Naive thymus-derived CD4-positive, alpha-beta T cell (primary cell): ENCODE results near the gene KCNIP3. TPM values are rescaled to one million over a fixed set of nuclear protein-coding genes. Genes with fewer than 3 reads are reported as not detected.

Source experiments
- ATAC-seq: fragments of 150-1000 bp; cut with Tn5 transposase; 2 replicates; pipeline ENCODE4 v1.10.0; 2021; ENCODE audit warnings: mild to moderate bottlenecking, moderate library complexity
- CTCF ChIA-PET: fragments of 350-600 bp; sonication (Branson Sonifier 250); formaldehyde crosslinking; loops from one replicate; lab custom pipeline; 2021; ENCODE audit warnings: antibody characterized with exemption; lab: Charles Lee
- POLR2A ChIA-PET: fragments of 350-600 bp; sonication (Branson Sonifier 250); formaldehyde crosslinking; loops from one replicate; lab custom pipeline; 2021; ENCODE audit warnings: antibody characterized with exemption, inconsistent platforms; lab: Charles Lee
- DNase-seq, 9 donors: peaks; one replicate each; pipeline versions ENCODE4 v3.0.0 to v3.0.0-alpha.2; 2020 to 2022; ENCODE audit warnings: mixed read lengths in 1 of 9
- H3K27ac ChIP-seq: one replicate; pipeline ENCODE4 v1.7.0; 2013; ENCODE audit warnings: mild to moderate bottlenecking, low read depth, low read length, moderate library complexity
- H3K27me3 ChIP-seq, 2 donors: one replicate each; pipeline ENCODE4 v1.7.0; 2013; ENCODE audit warnings: low read length in 2 of 2, mild to moderate bottlenecking in 2 of 2, moderate library complexity in 2 of 2; ENCODE audit not compliant: control insufficient read depth in 2 of 2, insufficient read depth in 2 of 2
- H3K36me3 ChIP-seq, 3 experiments: 1 replicate in 2 of 3; 2 replicates in 1 of 3; pipeline ENCODE4 v1.7.0; 2013; ENCODE audit warnings: low read length in 3 of 3, mild to moderate bottlenecking in 3 of 3, moderate library complexity in 1 of 3; ENCODE audit not compliant: insufficient read depth in 3 of 3, control insufficient read depth in 2 of 3
- H3K4me1 ChIP-seq, 2 donors: one replicate each; pipeline ENCODE4 v1.7.0; 2013; ENCODE audit warnings: low read length in 2 of 2, mild to moderate bottlenecking in 2 of 2, moderate library complexity in 1 of 2; ENCODE audit not compliant: control insufficient read depth in 2 of 2, insufficient read depth in 2 of 2
- H3K4me3 ChIP-seq: 2 replicates; pipeline ENCODE4 v1.7.0; 2013; ENCODE audit warnings: mild to moderate bottlenecking, low read length
- H3K9me3 ChIP-seq, 3 experiments: 1 replicate in 2 of 3; 2 replicates in 1 of 3; pipeline ENCODE4 v1.7.0; 2013; ENCODE audit warnings: low read length in 3 of 3; ENCODE audit not compliant: control insufficient read depth in 2 of 3
- H3K27ac Mint-ChIP-seq, 9 donors: one replicate each; pipeline ENCODE4 v1.8.0; 2020 to 2022; ENCODE audit warnings: mixed read lengths in 9 of 9, mild to moderate bottlenecking in 8 of 9, moderate library complexity in 5 of 9, inconsistent platforms in 2 of 9
- H3K27me3 Mint-ChIP-seq, 5 donors: one replicate each; pipeline ENCODE4 v1.8.0; 2021 to 2022; ENCODE audit warnings: mixed read lengths in 5 of 5, mild to moderate bottlenecking in 1 of 5
- H3K36me3 Mint-ChIP-seq, 5 donors: one replicate each; pipeline ENCODE4 v1.8.0; 2020 to 2022; ENCODE audit warnings: mixed read lengths in 5 of 5, mild to moderate bottlenecking in 3 of 5, inconsistent platforms in 1 of 5
- H3K4me1 Mint-ChIP-seq, 7 donors: one replicate each; pipeline ENCODE4 v1.8.0; 2020 to 2022; ENCODE audit warnings: mixed read lengths in 7 of 7, mild to moderate bottlenecking in 3 of 7, inconsistent platforms in 1 of 7
- H3K4me3 Mint-ChIP-seq, 10 donors: one replicate each; pipeline ENCODE4 v1.8.0; 2020 to 2022; ENCODE audit warnings: mild to moderate bottlenecking in 10 of 10, mixed read lengths in 10 of 10, moderate library complexity in 6 of 10, inconsistent platforms in 2 of 10
- H3K9me3 Mint-ChIP-seq, 11 donors: one replicate each; pipeline ENCODE4 v1.8.0; 2020 to 2022; ENCODE audit warnings: mixed read lengths in 11 of 11, mild to moderate bottlenecking in 4 of 11, inconsistent platforms in 1 of 11, moderate library complexity in 1 of 11
- intact Hi-C, 2 donors: fragments of 100-400 bp; cut with micrococcal nuclease; formaldehyde crosslinking; loops; one replicate each; pipeline ENCODE4 v1.15.1; 2023
- polyA plus RNA-seq, 2 donors: library from polyadenylated mRNA; unstranded; fragments of 300-500 nt; fragmentation: Illumina TruSeq; gene quantifications; one replicate each; pipeline ENCODE4 v1.2.3, GENCODE V29; 2021
- total RNA-seq, 6 experiments: library from RNA in 5 of 6; stranded (reverse) in 5 of 6; gene quantifications; 1 replicate in 5 of 6; 2 replicates in 1 of 6; pipeline ENCODE4 v1.2.3 and lab custom pipeline; 2021 to 2026

The KCNIP3 gene
- 1 to 10 TPM in 1 of 5 experiments, not detected in 4; 1.0 TPM for total RNA-seq
- polyA plus RNA-seq, result not detected
- not detected for total RNA-seq (lab: John Stamatoyannopoulos, UW)

- H3K9me3 Mint-ChIP-seq, result peaks cover 0 to 7% (median 1%) of the 10 kb centered on the region in 11 donors
- no peak for ATAC-seq
- no peak within 1 kb of the TSS for H3K27ac ChIP-seq
- no peaks in the 10 kb centered on the region for H3K27me3 ChIP-seq
- H3K36me3 ChIP-seq, result no peaks in the 10 kb centered on the region
- H3K27me3 Mint-ChIP-seq, result peaks cover 0 to 18% (median 0%) of the 10 kb centered on the region in 5 donors
- no peak for DNase-seq
- no peaks in the 10 kb centered on the region for H3K36me3 Mint-ChIP-seq
- H3K4me1 ChIP-seq, result no peaks in the 10 kb centered on the region
- H3K4me3 Mint-ChIP-seq, result peak within 1 kb of the TSS in 1 of 10 donors; percentile 48
- H3K27ac Mint-ChIP-seq, result no peak within 1 kb of the TSS
- no peak within 1 kb of the TSS for H3K4me3 ChIP-seq
- POLR2A ChIA-PET, result no interaction called here
- H3K9me3 ChIP-seq, result peaks cover 0 to 5% (median 0%) of the 10 kb centered on the region in 3 experiments
- H3K4me1 Mint-ChIP-seq, result peaks cover 0 to 8% (median 0%) of the 10 kb centered on the region in 7 donors
- intact Hi-C loops, result no loop called here
- CTCF ChIA-PET, result no interaction called here
These were observed at the start of gene KCNIP3 for GRCh38 chr2:95296880-95297487. Gene KCNIP3, plus strand, starts transcription at chr2:95297347. Its CDS starts 92 bp downstream, at chr2:95297439.

- Mint-ChIP-seq H3K36me3 (peaks cover 0 to 21% (median 10%) of the 10 kb centered on the region in 5 donors), H3K4me1 (peaks cover 0 to 2% (median 0%) of the 10 kb centered on the region in 7 donors), H3K9me3 (peaks cover 16 to 61% (median 30%) of the 10 kb centered on the region in 11 donors), H3K27me3 (peaks cover 2 to 26% (median 19%) of the 10 kb centered on the region in 5 donors), H3K4me3 (no peak overlapping the region), H3K27ac (no peak overlapping the region)
- CTCF ChIA-PET, result no interaction called here
- Histone ChIP-seq H3K4me1 (no peaks in the 10 kb centered on the region), H3K9me3 (no peaks in the 10 kb centered on the region), H3K4me3 (no peak overlapping the region), H3K27me3 (no peaks in the 10 kb centered on the region), H3K36me3 (no peaks in the 10 kb centered on the region), H3K27ac (no peak overlapping the region)
- ATAC-seq (no peak), DNase-seq (no peak)
- POLR2A ChIA-PET, result no interaction called here
- intact Hi-C loops, result no loop called here
These were observed 38.9 kb upstream of the KCNIP3 start for GRCh38 chr2:95258271-95258670.

GRCh38 chr2:95260028-95261023 lies 36.8 kb upstream of the KCNIP3 start:
- Mint-ChIP-seq H3K4me1 (peaks cover 0 to 2% (median 0%) of the 10 kb centered on the region in 7 donors), H3K9me3 (peaks cover 10 to 44% (median 25%) of the 10 kb centered on the region in 11 donors), H3K27ac (no peak overlapping the region), H3K36me3 (peaks cover 0 to 21% (median 10%) of the 10 kb centered on the region in 5 donors), H3K4me3 (no peak overlapping the region), H3K27me3 (peaks cover 2 to 26% (median 21%) of the 10 kb centered on the region in 5 donors)
- ChIA-PET POLR2A (no interaction called here), CTCF (no interaction called here)
- ATAC-seq (no peak), DNase-seq (no peak)
- Histone ChIP-seq H3K4me3 (no peak overlapping the region), H3K4me1 (no peaks in the 10 kb centered on the region), H3K27ac (no peak overlapping the region), H3K27me3 (no peaks in the 10 kb centered on the region), H3K9me3 (no peaks in the 10 kb centered on the region), H3K36me3 (no peaks in the 10 kb centered on the region)
- intact Hi-C loops, result no loop called here

GRCh38 chr2:95261602-95262001 lies 35.5 kb upstream of the KCNIP3 start:
- Histone ChIP-seq H3K9me3 (no peaks in the 10 kb centered on the region), H3K36me3 (no peaks in the 10 kb centered on the region), H3K4me1 (no peaks in the 10 kb centered on the region), H3K4me3 (no peak overlapping the region), H3K27me3 (no peaks in the 10 kb centered on the region), H3K27ac (no peak overlapping the region)
- CTCF ChIA-PET, result no interaction called here
- Mint-ChIP-seq H3K36me3 (peaks cover 0 to 15% (median 9%) of the 10 kb centered on the region in 5 donors), H3K27me3 (peaks cover 2 to 33% (median 23%) of the 10 kb centered on the region in 5 donors), H3K27ac (no peak overlapping the region), H3K4me3 (no peak overlapping the region), H3K9me3 (peaks cover 3 to 36% (median 21%) of the 10 kb centered on the region in 11 donors), H3K4me1 (peaks cover 0 to 2% (median 0%) of the 10 kb centered on the region in 7 donors)
- ATAC-seq (no peak), DNase-seq (no peak)
- POLR2A ChIA-PET, result no interaction called here
- intact Hi-C loops, result no loop called here

GRCh38 chr2:95262896-95263542 lies 34.1 kb upstream of the KCNIP3 start:
- intact Hi-C loops, result no loop called here
- ATAC-seq, result no peak

GRCh38 chr2:95264624-95265023 lies 32.5 kb upstream of the KCNIP3 start:
- H3K27me3 ChIP-seq, result no peaks in the 10 kb centered on the region
- Mint-ChIP-seq H3K4me3 (no peak overlapping the region), H3K27ac (no peak overlapping the region), H3K27me3 (peaks cover 0 to 31% (median 13%) of the 10 kb centered on the region in 5 donors), H3K36me3 (peaks cover 0 to 6% (median 0%) of the 10 kb centered on the region in 5 donors), H3K9me3 (peaks cover 0 to 8% (median 3%) of the 10 kb centered on the region in 11 donors), H3K4me1 (peaks cover 0 to under 1% (median 0%) of the 10 kb centered on the region in 7 donors)
- H3K4me1 ChIP-seq, result no peaks in the 10 kb centered on the region
- no peaks in the 10 kb centered on the region for H3K36me3 ChIP-seq
- DNase-seq, result no peak
- no peak for ATAC-seq
- H3K9me3 ChIP-seq, result no peaks in the 10 kb centered on the region
- ChIA-PET CTCF (no interaction called here), POLR2A (no interaction called here)
- intact Hi-C loops, result no loop called here
- no peak overlapping the region for H3K27ac ChIP-seq
- no peak overlapping the region for H3K4me3 ChIP-seq

More at GRCh38 chr2:95262896-95263542, 34.1 kb upstream of the KCNIP3 start:
- CTCF ChIA-PET, result no interaction called here
- no peak overlapping the region for H3K4me3 Mint-ChIP-seq
- Histone ChIP-seq H3K27ac (no peak overlapping the region), H3K27me3 (no peaks in the 10 kb centered on the region), H3K4me3 (no peak overlapping the region), H3K4me1 (no peaks in the 10 kb centered on the region), H3K36me3 (no peaks in the 10 kb centered on the region), H3K9me3 (no peaks in the 10 kb centered on the region)
- no peak for DNase-seq
- POLR2A ChIA-PET, result no interaction called here
- H3K27me3 Mint-ChIP-seq, result peaks cover 0 to 37% (median 20%) of the 10 kb centered on the region in 5 donors
- H3K36me3 Mint-ChIP-seq, result peaks cover 0 to 10% (median 6%) of the 10 kb centered on the region in 5 donors
- H3K9me3 Mint-ChIP-seq, result peaks cover 0 to 24% (median 13%) of the 10 kb centered on the region in 11 donors
- peaks cover 0 to 2% (median 0%) of the 10 kb centered on the region in 7 donors for H3K4me1 Mint-ChIP-seq
- no peak overlapping the region for H3K27ac Mint-ChIP-seq
